Caki2 (cell line): ENCODE data around the gene MICU2. TPM values are rescaled to one million over a fixed set of nuclear protein-coding genes. Genes with fewer than 3 reads are reported as not detected.
"Not testable (repeated sequence)": the region's sequence is repeated elsewhere in the genome, so short reads cannot be mapped to it uniquely, and the experiment has no call there.

Experiments used
- DNase-seq: peaks from one replicate; pipeline ENCODE4 v3.0.0-alpha.2; 2015; ENCODE audit warnings: low read depth
- in situ Hi-C: cut with HindIII; loops from 2 replicates; pipeline ENCODE4 v1.10.0; 2016; ENCODE audit warnings: low sequenced_read_pairs, low pct_unique_long_range_greater_than_20kb, mixed read lengths
- total RNA-seq: library from RNA; depleted of rRNA; stranded (reverse); fragments of >200 nt; shearing (Covaris generic); gene quantifications from 2 replicates; pipeline ENCODE4 v1.2.3, GENCODE V29; 2014; ENCODE audit warnings: low replicate concordance

Gene MICU2
- total RNA-seq, 1 experiment from 2014 or later, result 46.0 TPM

GRCh38 chr13:21567714-21568113, 36.3 kb downstream of the MICU2 start:
- DNase-seq, result no peak

GRCh38 chr13:21557995-21558394, 46.0 kb downstream of the MICU2 start:
- DNase-seq, result no peak
- in situ Hi-C loops, result no loop called here

More at GRCh38 chr13:21567714-21568113, 36.3 kb downstream of the MICU2 start:
- in situ Hi-C loops, result no loop called here

- in situ Hi-C loops, result no loop called here
Measured at GRCh38 chr13:21556051-21556450, 47.9 kb downstream of the MICU2 start.

GRCh38 chr13:21553261-21553660, 50.7 kb downstream of the MICU2 start:
- in situ Hi-C loops, DNase-seq: not testable (repeated sequence)

More at GRCh38 chr13:21556051-21556450, 47.9 kb downstream of the MICU2 start:
- no peak for DNase-seq

GRCh38 chr13:21550918-21551317, 53.1 kb downstream of the MICU2 start:
- in situ Hi-C loops, result no loop called here
- no peak for DNase-seq

- DNase-seq, result peak; percentile 15
- in situ Hi-C loops, result no loop called here
Measured at GRCh38 chr13:21549633-21550032, 54.3 kb downstream of the MICU2 start.

- DNase-seq, result no peak
- in situ Hi-C loops, result no loop called here
Measured at GRCh38 chr13:21548577-21548976, 55.4 kb downstream of the MICU2 start.

GRCh38 chr13:21546372-21546771, 57.6 kb downstream of the MICU2 start:
- in situ Hi-C loops, result no loop called here
- DNase-seq, result no peak

GRCh38 chr13:21544515-21544914, 59.5 kb downstream of the MICU2 start:
- no peak for DNase-seq
- in situ Hi-C loops, result no loop called here

- DNase-seq, result no peak
- in situ Hi-C loops, result no loop called here
Measured at GRCh38 chr13:21542563-21542962, 61.4 kb downstream of the MICU2 start.

GRCh38 chr13:21541980-21542379, 62.0 kb downstream of the MICU2 start:
- in situ Hi-C loops, result no loop called here
- DNase-seq, result no peak

- in situ Hi-C loops, result no loop called here
- DNase-seq, result no peak
Measured at GRCh38 chr13:21541271-21541670, 62.7 kb downstream of the MICU2 start.

GRCh38 chr13:21539687-21540086, 64.3 kb downstream of the MICU2 start:
- in situ Hi-C loops, result no loop called here

GRCh38 chr13:21538753-21539152, 65.2 kb downstream of the MICU2 start:
- in situ Hi-C loops, result no loop called here
- DNase-seq, result no peak

More at GRCh38 chr13:21539687-21540086, 64.3 kb downstream of the MICU2 start:
- DNase-seq, result no peak

GRCh38 chr13:21538280-21538679, 65.7 kb downstream of the MICU2 start:
- no peak for DNase-seq
- in situ Hi-C loops, result no loop called here

GRCh38 chr13:21537105-21537504, 66.9 kb downstream of the MICU2 start:
- in situ Hi-C loops, result no loop called here
- no peak for DNase-seq

GRCh38 chr13:21534760-21535159, 69.2 kb downstream of the MICU2 start:
- no peak for DNase-seq
- in situ Hi-C loops, result no loop called here

- DNase-seq, result no peak
- in situ Hi-C loops, result no loop called here
Measured at GRCh38 chr13:21531455-21531854, 72.5 kb downstream of the MICU2 start.

GRCh38 chr13:21530656-21531055, 73.3 kb downstream of the MICU2 start:
- no peak for DNase-seq
- in situ Hi-C loops, result no loop called here

GRCh38 chr13:21529146-21529893, 74.7 kb downstream of the MICU2 start:
- in situ Hi-C loops, result no loop called here
- no peak for DNase-seq
